Activated gamma-delta T cell treated with anti-CD3 and anti-CD28 coated beads, Interleukin-2, amount 50 U/mL, for 16 hours (primary cell): Measurements from ENCODE around the gene SIL1.
"Not testable (repeated sequence)": the region's sequence is repeated elsewhere in the genome, so short reads cannot be mapped to it uniquely, and the experiment has no call there.

Source experiments
- DNase-seq: peaks from one replicate; pipeline ENCODE4 v3.0.0-alpha.2; 2020; ENCODE audit warnings: low read depth

Gene SIL1

GRCh38 chr5:139177281-139177680 is 20.9 kb downstream of the SIL1 start:
- DNase-seq: not testable (repeated sequence)

- not testable (repeated sequence) for DNase-seq
Measured at GRCh38 chr5:139174382-139174781, 23.8 kb downstream of the SIL1 start.

- no peak for DNase-seq
Measured at GRCh38 chr5:139171779-139172404, 26.3 kb downstream of the SIL1 start.

- no peak for DNase-seq
Measured at GRCh38 chr5:139167952-139168720, 30.0 kb downstream of the SIL1 start.

- no peak for DNase-seq
Measured at GRCh38 chr5:139167533-139167932, 30.6 kb downstream of the SIL1 start.

- DNase-seq: no peak
Measured at GRCh38 chr5:139167063-139167462, 31.1 kb downstream of the SIL1 start.

- DNase-seq: not testable (repeated sequence)
Measured at GRCh38 chr5:139164897-139165296, 33.3 kb downstream of the SIL1 start.

- no peak for DNase-seq
Measured at GRCh38 chr5:139164020-139164419, 34.1 kb downstream of the SIL1 start.

GRCh38 chr5:139162448-139162847 is 35.7 kb downstream of the SIL1 start:
- DNase-seq: no peak

GRCh38 chr5:139158791-139159190 is 39.4 kb downstream of the SIL1 start:
- no peak for DNase-seq

- DNase-seq: no peak
Measured at GRCh38 chr5:139157556-139157955, 40.6 kb downstream of the SIL1 start.

- DNase-seq: no peak
Measured at GRCh38 chr5:139156814-139157213, 41.4 kb downstream of the SIL1 start.

- DNase-seq: no peak
Measured at GRCh38 chr5:139155333-139155732, 42.8 kb downstream of the SIL1 start.

- no peak for DNase-seq
Measured at GRCh38 chr5:139151902-139152301, 46.3 kb downstream of the SIL1 start.

GRCh38 chr5:139150367-139150999 is 47.7 kb downstream of the SIL1 start:
- no peak for DNase-seq

GRCh38 chr5:139149477-139150199 is 48.5 kb downstream of the SIL1 start:
- no peak for DNase-seq

- no peak for DNase-seq
Measured at GRCh38 chr5:139148986-139149385, 49.2 kb downstream of the SIL1 start.

- DNase-seq: no peak
Measured at GRCh38 chr5:139148306-139148705, 49.9 kb downstream of the SIL1 start.

- no peak for DNase-seq
Measured at GRCh38 chr5:139147483-139148087, 50.6 kb downstream of the SIL1 start.

- no peak for DNase-seq
Measured at GRCh38 chr5:139146809-139147482, 51.2 kb downstream of the SIL1 start.

- no peak for DNase-seq
Measured at GRCh38 chr5:139141446-139142204, 56.5 kb downstream of the SIL1 start.
